Nucleus accumbens (tissue), 56 donors: ENCODE results near the gene CADPS2.

ENCODE experiments used
- DNase-seq, 56 donors: peaks; one replicate each; lab custom pipeline; 2025; lab: John Stamatoyannopoulos, UW

CADPS2 gene

GRCh38 chr7:122470859-122471258 lies 415.4 kb downstream of the CADPS2 start:
- DNase-seq: no peak

DNA sequence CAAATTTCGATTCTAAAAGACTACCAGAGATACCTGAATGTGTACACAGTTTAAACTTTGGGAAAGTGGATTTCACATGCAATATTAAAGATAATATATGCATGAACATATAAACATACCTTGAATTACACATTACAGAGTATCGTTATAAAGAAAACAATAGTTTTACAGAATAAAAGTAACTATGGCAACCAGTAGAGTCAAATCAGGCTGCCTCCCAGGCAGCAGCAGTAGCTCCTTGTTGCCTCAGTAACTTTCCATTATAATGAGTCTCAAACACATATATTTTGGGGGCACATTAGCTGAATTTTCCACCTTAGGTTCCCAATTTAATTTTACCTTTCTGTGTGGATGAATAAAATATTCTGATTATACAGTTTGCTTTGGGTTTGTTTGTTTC lies 417.3 kb downstream of the CADPS2 start:
- no peak for DNase-seq

DNA sequence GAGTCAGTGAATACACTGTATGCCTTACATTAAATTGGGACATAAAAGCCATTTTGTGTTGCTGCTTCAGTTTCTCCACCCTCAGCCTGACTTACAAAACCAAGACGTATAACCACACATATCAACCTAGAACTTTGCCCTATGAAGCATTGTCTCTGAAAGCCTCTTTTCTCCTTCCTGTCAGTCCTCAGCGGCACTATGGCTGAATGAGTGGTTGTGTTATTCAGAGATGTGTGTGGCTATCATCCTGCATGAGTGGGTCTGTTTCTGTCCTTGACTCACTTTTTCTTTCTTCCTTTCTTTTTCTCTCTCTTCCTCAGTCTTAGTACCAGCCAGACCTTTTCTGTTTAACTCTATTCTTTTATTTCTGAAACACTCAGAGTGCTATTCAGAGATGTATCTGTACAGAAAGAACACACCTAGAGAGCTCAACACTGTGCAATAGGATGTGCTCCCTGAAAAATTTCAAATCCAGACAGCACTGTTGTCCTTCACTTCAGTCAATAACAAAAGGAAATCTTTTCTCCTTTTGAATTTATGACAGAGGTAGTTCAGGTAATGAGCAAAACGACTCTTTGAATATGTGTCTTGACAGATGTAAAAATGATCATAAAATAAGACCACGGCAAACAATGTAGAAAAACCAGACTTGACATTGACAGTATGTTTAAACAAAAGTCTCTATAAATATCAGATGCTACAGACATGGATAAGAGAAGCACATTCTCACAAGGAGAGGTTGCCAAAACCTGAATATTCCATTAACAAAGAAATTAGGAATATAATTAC lies 418.4 kb downstream of the CADPS2 start:
- no peak for DNase-seq

GRCh38 chr7:122465296-122465695 lies 421.0 kb downstream of the CADPS2 start:
- DNase-seq: no peak

DNA sequence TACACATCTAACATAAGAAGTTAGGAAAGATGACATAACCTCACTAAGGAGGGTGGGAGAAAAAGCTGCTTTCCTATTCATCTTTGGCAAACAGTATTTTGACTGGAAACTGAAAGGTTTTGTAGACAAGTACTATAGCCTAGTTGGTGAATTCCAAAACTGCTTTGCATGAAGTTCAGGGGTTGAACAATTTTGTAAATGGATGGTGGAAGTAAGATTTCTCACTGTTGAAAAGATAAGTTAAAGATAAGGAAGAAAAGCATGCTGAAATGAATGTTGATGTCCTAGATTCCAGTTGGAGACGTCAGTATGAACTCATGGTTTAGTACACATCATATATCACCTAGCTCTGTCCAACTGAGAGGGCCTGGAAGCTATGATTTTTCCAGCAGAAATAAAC lies 422.6 kb downstream of the CADPS2 start:
- DNase-seq: no peak

- DNase-seq: no peak
Observed at GRCh38 chr7:122460936-122461335, 425.3 kb downstream of the CADPS2 start.

GRCh38 chr7:122457969-122458368 lies 428.3 kb downstream of the CADPS2 start:
- DNase-seq: no peak

DNA sequence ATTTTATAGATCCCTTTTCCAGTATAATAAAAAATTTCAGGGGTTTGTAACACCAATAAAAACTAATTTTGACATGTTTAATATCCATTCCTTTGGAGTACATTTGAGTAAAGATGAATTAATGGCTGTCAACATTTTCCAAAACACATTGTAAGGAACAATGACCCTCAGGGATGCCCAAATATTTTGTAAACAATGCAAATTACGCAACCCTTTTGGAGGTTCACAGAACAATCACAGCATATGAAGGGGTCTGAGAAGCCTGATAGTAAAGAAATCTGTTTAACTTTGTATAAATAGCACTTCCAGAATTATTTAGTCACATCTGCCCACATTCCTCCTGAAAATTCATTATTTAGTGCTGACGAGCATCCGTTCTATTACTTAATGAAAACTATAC lies 428.9 kb downstream of the CADPS2 start:
- DNase-seq: no peak

DNA sequence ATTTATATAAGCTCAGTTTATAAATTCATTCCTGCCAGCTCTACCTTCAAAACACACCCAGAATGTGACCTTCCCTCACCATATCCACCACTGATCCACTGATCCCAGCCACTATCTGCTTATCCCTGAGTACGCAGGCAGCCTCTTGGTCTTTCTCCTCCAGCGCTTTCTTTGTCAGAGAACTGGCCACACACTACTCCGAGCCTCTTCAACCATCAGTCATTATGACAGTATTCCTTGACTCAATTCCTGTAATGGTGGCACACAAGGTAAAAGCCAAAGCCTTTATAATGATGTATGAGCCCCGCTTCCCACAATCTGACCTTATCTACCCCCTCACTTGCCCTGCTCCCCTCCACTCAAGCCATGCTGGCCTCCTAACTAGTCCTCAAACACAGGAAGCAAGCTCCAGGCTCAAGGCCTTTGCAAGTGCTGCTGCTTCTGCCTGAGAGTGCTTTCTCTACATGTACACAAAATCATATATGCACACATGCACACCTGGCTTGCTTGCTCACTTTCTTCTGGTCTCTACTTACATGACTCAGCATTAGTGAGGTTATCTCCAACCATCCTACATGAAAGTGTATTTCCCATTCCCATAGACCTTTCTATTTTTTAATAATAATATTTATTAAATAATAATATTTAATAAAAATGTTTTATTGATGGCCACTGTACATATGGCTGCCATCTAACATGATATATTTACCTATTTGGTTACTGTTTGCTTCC lies 431.3 kb downstream of the CADPS2 start:
- DNase-seq: no peak

DNA sequence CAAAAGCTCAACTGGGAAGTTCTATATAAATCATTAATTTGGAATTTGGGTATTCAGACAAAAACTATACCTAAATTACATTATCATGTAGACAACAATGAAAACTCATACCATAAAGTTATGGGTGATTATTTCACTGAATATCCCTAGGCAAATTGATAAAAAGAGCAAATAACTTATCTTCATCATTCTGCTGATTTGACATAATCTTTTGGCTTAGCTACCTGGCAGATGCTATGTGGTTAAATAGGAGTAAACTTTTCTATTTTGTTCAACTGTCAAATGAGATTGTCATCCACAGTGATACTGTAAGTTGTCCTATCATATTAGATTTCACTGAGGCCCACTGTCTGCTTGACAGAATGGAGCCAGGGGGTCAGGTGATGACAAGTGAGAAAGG lies 432.8 kb downstream of the CADPS2 start:
- no peak for DNase-seq

DNA sequence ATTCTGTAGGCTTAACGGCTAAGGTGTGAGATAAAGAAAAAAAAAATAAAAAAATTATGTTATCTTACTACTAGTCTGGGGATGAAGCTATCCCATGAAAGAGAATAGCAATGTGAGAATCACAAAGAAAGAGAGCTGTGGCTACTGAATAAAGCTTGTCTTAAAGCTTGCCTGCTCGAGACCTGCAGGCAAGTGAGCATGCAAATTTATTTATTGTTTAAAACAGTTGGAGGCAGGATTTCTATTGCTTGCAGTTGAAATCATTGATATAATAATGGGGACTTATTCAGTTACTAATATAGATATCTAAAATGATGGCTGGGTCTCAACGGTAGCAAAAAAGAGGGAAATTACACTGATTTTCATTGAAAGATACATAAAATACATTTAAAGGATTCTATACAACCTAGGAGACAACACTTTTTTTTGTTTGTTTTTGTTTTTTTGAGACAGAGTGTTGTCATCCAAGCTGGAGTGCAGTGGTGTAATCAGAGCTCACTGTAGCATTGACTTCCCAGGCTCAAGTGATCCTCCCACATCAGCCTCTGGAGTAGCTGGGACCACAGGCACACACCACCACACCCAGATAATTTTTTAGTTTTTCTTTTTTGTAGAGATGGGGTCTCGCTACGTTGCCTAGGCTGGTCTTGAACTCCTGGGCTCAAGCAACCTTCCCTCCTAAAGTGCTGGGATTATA lies 437.2 kb downstream of the CADPS2 start:
- no peak for DNase-seq

DNA sequence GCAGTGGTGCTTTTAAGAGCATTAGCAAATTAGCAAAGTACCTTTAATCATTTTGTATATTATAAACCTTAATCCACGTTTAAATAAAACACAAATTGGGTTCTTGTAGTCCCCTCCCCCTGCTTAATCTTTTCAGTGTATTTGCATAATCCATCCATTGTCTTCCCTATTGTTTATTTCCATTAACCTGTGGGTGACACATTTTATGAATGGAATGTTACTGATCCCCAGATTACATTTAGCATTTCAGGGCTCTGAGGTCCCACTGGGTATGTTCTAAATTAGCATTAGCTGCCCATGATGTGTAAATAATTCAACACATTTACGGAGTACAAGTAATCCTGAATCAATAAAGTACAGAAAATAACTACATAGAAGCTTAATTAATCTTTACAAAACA lies 443.3 kb downstream of the CADPS2 start:
- no peak for DNase-seq

- DNase-seq: no peak
Observed at GRCh38 chr7:122438492-122438891, 447.8 kb downstream of the CADPS2 start.

DNA sequence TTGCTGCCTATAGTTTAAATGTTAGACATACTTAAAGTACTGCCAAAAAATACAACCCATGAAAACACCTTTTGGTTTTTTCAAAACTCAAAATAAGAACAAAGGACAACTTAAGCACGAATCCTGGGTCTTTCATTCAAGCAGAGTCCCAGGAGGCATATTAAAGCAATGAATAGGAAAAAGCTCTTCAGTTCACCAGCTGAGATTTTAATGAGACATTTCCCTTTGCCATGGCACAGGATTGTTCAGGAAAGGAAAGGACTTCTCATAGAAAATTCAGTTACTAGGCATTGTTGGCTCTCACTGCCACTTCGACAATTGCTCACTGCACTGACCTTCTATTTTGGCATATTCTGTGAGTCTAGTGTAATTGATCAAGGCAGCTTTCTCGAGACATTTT lies 448.3 kb downstream of the CADPS2 start:
- no peak for DNase-seq

GRCh38 chr7:122433765-122434164 lies 452.5 kb downstream of the CADPS2 start:
- DNase-seq: no peak

DNA sequence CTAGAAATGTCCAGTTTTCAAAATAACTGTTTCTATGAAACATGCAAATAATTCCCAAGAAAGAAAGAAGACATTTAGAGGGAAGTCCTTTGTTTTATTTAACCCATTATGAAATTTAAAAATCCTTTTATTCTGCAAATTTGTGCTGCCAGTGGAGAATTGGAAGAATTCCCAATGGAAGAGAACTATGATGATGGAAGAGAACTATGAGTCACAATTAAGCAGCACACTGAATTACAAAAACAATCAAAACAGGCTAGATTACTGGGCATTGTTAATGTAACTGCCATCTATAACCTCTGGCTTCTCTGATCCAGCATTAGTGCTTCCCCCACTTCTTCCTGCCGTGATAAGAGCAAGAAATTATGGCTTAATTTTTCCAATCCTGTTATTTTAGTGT lies 455.6 kb downstream of the CADPS2 start:
- DNase-seq: no peak

- no peak for DNase-seq
Observed at GRCh38 chr7:122429926-122430325, 456.3 kb downstream of the CADPS2 start.

DNA sequence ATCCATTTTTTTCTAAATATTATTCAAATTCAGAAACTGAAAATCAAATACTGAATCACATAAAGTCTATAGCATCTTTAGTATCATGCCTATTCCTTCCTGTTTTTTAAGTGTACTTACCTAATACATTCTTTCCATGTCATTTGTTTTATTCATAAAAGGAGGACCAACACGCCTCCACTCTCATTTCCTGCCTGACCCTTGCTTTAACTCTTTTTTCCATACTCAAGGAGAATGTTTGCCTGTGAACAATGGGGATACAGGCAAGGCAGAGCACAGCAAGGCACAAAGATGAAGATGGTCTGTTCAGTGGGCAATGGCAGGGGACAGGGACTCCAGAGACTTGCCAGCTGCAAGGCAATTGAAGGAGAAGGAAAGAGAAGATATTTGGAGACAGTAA lies 460.5 kb downstream of the CADPS2 start:
- DNase-seq: no peak

DNA sequence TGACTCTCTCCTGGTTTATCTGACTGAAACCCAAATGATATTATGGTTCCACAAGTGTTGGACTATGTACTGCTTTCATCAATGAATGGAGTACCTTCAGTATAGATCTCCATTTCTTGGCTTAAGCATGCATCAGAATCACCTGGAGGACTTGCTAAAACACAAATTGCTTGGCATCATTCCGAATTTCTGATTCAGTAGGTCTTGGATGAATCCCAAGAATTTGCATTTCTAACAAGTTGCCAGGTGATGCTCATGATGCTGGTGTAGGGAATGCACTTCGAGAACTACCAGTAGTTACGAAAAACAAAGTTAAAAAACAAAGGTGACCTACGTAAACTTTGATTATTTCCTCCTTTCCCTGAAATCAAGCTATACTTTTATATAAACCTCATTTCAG lies 462.7 kb downstream of the CADPS2 start:
- DNase-seq: no peak

- DNase-seq: no peak
Observed at GRCh38 chr7:122416336-122416735, 469.9 kb downstream of the CADPS2 start.

GRCh38 chr7:122415510-122415909 lies 470.8 kb downstream of the CADPS2 start:
- DNase-seq: no peak

GRCh38 chr7:122413339-122413738 lies 472.9 kb downstream of the CADPS2 start:
- DNase-seq: no peak
